ENCODE measurements around the gene PATJ. TPM values are rescaled to one million over a fixed set of nuclear protein-coding genes. Genes with fewer than 3 reads are reported as not detected.

The PATJ gene
- polyA plus RNA-seq, 1 of the 3 experiments (the other 2 are of a cell fraction) = 3.0 TPM

Small RNAs within 50 kb of the gene (small RNA-seq; reads per million reads assigned to genes)
- gene LAMTOR5P1 = 0 reads per million in 7 experiments
- gene MIR3116-1 = 0 reads per million in 7 experiments
- gene RN7SL180P = 0 to 0.10 (median 0) reads per million in 7 experiments
- 0 reads per million in 7 experiments for gene RNU6-1177P
- 0 reads per million in 7 experiments for gene RNU6-414P

Other genes with a start within 250 kb of the PATJ start
- 56.1 and 58.6 TPM in 2 replicates for gene TM2D1, start 17.3 kb upstream of the PATJ start, polyA plus RNA-seq (2012; rRNA removed)

All from SK-N-SH (cell line).